Left cardiac atrium (tissue), 4 donors: Measurements from ENCODE around the gene SLC9B1. TPM values are rescaled to one million over a fixed set of nuclear protein-coding genes. Genes with fewer than 3 reads are reported as not detected.

Experiments
- ATAC-seq, 2 donors: fragments of 200-7000 bp; cut with Tn5 transposase; one replicate each; pipeline ENCODE4 v1.9.1; 2020; ENCODE audit warnings: mild to moderate bottlenecking in 2 of 2, moderate library complexity in 2 of 2
- DNase-seq: peaks from one replicate; pipeline ENCODE4 v3.0.0-alpha.2; 2020
- intact Hi-C, 2 donors: fragments of 100-400 bp; cut with DNase I; formaldehyde crosslinking; loops; one replicate each; pipeline versions ENCODE4 v1.14.1 to v1.15.1; 2022 to 2023
- long read RNA-seq: library from polyadenylated mRNA; unstranded; transcript quantifications from one replicate; pipeline ENCODE4 v2.0.0, GENCODE V29; 2021
- total RNA-seq, 2 donors: library from RNA; stranded (reverse); fragmentation: NEBNext Ultra II Directional; extraction: Animal tissue kit (Norgen Biotek cat#: 25700); gene quantifications; one replicate each; pipeline ENCODE4 v1.2.1, GENCODE V29; 2021
- donor health status: DM: no; HTN: yes; CAD: no.
- donor health status: DM: no; HTN: yes; CAD: no; lungs with severe emphysema.
- donor health status: DM: yes; HTN: yes; CAD: no.
- donor health status: Dilated cardiomyopathy.

Gene SLC9B1
- 1 to 10 TPM; 1.0 to 1.1 TPM for total RNA-seq
- long read RNA-seq, result 0 reads

DNA sequence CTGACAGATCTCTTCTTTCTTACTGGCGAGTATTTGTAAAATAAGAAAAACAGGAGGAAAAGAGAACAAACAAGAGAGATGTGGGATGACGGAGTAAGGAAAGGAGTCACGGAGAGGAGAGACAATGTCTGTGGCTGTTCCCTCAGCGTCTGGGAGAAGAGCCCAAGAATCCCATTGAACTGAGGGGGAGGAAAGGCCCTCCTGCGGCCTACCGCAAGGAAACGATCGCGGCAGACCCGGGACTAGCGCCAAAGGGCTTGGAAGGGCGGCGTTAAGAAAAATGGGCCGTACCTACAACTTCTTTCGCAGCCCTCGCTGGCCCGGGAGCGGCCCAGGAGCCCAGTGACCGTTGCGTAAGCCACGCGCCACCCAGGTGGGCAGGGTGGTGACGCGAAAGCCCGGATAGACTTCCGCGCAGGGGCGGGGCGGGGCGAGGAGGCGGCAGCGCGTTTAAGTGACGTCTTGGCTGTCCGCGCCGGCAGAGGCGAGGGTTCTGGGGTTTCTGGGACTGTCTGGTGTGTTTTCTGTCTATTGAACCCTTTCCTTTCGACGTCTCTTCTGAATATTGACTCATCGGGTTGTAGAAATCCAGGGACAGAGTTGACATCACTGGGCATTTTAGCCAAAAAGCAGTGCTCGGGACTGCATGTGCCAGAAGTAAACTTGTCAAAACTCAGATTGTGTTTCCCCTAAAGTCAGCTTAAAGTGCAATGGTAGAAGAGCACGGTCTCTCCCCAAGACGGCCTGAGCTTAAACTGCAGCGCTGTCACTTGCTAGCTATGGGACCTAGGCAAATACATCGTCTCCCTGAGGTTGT lies at the start of gene SLC9B1:
TSS of gene SLC9B1 (minus strand) at position 398 of the 817 bp plus-strand sequence. CDS start 27,994 bp downstream, outside the sequence.
- DNase-seq (peak; percentile 97), ATAC-seq (peak; percentile 99)
- intact Hi-C loops, result no loop called here

DNA sequence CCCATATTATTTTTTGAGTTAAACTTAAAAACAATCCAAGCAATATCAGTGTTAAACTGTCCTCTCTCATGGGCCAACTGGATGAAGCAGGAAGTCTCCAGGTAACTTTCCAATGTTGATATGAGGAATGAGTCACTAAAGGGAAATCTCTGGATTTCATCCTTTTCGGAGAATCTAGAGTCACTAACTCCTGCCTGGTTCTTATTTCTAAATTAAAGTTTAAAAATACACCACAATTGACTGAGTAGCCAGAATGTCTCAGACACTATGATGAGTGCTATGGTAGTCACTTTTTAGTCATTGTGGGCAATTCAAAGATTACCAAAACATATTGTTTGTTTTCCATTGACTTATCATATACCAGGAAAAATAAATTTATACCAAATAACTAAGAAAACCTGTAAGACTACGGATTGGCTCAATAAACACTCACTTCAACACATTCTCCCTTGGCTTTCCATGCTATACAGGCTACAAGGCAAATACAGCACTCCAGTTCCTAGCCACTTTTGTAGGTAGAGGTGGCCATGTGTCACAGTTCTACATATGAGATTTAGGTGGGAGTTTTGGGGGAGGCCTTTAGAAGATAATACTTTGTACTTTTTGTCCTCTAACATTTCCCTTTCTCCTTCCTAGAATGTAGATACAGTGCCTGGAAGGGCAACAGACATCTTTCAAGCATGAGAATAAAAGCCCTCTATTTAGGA lies 48.5 kb upstream of the SLC9B1 start:
- DNase-seq, result no peak
- ATAC-seq, result peak in 1 of 2 donors; percentile 49

DNA sequence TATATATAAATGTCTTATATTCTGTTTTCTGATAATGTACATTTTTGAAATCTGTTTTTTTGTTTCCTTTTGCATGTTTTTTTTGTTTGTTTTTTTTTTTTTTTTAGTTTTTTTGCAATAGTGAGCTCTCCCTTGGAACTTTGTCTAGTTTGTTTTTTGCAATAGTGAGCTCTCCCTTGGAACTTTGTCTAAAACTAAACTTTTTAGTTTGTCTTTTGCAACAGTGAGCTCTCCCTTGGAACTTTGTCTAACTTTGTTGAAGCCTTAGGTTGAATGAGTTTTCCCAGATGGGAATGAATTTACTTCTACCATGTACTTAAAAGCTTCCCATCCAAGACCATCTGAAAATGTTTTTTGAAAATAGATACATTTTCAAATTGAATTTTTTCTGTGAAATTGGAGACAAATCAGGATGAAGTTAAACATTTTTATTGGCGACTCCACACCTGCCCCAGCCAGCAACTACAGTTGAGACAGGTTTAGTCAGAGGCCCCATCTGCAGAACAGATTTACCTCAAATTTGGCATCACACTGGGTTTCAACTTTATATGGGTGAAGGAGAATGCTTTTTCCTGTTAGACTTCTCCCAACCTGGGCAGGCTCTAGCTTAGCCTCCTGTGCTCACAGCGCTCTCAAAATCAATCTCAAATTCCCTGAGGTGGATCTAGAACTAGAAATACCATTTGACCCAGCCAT lies 41.1 kb upstream of the SLC9B1 start:
- ATAC-seq, result no peak
- no peak for DNase-seq
- intact Hi-C loops, result no loop called here

More for the DNA sequence above, 48.5 kb upstream of the SLC9B1 start:
- intact Hi-C loops, result no loop called here

- peak; percentile 24 for DNase-seq
- no peak for ATAC-seq
- intact Hi-C loops, result no loop called here
Observed at GRCh38 chr4:103054030-103054429, 34.5 kb upstream of the SLC9B1 start.

GRCh38 chr4:103052779-103053178 lies 33.3 kb upstream of the SLC9B1 start:
- DNase-seq (no peak), ATAC-seq (no peak)
- intact Hi-C loops, result no loop called here

DNA sequence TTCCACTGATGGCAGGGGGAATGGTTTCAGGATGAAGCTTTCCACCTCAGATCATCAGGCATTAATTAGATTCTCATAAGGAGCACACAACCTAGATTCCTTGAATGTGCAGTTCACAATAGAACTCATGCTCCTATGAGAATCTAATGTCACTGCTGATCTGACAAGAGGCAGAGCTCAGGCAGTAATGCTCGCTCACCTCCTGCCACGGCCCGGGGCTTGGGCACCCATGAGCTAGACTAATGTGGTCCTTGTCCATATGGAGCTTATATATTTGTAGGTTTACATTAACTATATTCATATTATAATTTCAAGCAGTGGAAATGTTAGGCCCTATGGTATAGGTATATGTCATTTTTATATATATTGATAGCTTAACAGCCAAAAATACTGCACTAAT lies 32.6 kb upstream of the SLC9B1 start:
- no peak for ATAC-seq
- intact Hi-C loops, result no loop called here
- DNase-seq, result no peak

DNA sequence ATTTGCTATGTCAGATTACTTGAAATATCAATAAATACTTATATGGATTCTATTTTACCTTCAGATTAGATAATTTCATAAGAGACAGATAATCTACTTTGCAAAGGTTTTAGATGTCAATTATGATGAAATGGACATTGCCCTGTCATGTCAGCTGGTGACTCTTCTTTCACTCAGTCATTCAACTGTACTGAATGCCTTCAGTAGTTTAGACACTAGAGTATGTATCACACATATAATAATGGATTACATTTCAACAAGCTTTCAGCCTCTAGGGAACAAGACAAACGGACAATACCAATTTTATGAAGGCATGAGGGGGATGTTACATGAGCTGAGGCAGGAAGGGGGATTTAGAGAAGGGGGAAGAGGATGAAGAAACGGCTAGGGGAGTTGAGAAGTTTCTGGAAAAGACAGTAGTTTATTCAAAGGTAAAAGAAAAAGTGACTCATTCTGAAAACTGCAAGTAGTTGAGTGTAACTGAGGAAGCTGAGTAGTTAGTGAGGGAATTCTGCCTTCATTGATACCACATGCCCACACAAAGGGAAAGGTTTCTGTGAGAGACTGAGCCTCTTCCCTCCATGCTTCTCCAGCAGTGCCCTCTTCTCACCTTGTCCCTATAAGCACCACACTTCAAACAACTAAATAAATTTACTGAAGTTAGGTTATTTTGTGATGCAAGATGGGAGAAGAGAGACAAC lies 31.4 kb upstream of the SLC9B1 start:
- DNase-seq, result no peak
- ATAC-seq, result no peak
- intact Hi-C loops, result no loop called here

DNA sequence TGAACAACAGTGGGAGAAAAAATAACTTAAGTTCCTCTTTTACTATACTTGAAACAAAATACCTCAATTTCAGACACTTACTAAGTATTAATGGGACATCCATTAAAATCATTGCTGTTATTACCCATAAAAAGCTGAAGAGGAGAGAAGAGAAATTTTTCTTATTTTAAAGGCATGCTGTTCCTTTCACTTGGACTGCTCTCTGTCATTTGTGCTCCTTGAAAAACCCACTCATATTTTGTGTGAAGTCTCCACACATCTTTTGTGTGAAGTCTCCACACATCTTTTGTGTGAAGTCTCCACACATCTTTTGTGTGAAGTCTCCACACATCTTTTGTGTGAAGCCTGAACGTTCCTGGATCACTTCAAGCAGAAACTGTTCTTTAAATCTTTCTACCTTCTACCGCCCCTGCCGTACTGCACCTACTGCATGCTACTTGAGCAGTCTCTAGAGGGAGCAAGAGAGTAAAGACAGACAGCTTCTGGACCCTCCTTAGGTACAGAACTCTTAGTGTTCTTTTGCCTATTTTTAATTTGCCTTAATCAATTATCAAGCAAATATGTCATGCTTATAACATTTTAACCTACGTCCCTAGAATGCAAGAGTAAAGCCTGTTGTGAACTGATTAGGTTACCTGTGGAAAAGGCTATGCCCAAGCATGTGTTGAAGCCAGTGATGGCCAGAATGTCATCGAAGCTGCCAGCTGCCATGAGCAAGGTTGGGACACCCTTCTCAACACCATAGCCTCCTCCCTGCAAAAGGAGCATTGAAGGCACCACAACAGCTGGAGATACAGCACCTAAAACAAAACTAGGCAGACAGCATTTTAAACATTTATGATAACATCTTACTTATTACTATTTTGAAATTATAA lies 27.1 kb upstream of the SLC9B1 start:
- DNase-seq (no peak), ATAC-seq (peak; percentile 53 to 83)
- intact Hi-C loops, result no loop called here

DNA sequence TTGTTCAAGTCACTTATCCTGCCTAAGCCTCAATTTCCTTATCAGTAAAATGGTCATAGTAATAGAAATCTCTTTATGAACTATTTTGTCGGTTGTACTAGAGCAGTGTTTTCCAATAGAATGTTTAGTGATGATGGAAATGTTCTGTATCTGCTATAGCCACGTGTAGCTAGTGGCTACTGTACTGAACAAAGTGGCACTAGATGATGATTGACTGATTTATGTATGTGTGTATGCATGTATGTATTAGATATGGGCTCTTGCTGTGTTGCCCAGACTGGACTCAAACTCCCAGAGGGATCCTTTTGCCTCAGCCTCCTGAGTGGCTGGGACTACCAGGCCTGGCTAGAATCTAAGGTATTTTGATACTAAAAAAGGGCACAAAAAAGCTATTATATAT lies 24.7 kb upstream of the SLC9B1 start:
- no peak for ATAC-seq
- DNase-seq, result no peak
- intact Hi-C loops, result no loop called here

DNA sequence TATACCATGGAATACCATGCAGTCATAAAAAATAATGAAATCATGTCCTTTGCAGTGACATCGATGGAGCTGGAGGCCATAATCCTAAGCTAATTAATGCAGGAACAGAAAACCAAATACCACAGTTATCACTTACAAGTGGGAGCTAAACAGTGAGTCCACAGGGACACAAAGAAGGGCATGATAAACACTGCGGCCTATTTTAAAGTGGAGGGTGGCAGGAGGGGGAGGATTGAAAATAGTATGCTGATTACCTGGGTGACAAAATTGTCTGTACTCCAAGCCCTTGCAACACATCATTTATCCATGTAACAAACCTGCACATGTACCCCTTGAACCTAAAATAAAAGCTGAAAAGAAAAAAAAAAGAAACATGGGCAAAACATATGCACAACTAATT lies 16.7 kb upstream of the SLC9B1 start:
- DNase-seq (no peak), ATAC-seq (peak; percentile 38 to 80)
- intact Hi-C loops, result no loop called here

GRCh38 chr4:103032574-103032973 lies 13.1 kb upstream of the SLC9B1 start:
- peak in 1 of 2 donors; percentile 32 for ATAC-seq
- intact Hi-C loops, result no loop called here
- no peak for DNase-seq

- ATAC-seq, result no peak
- no peak for DNase-seq
- intact Hi-C loops, result no loop called here
Observed at GRCh38 chr4:103030791-103031190, 11.3 kb upstream of the SLC9B1 start.

GRCh38 chr4:103029300-103029699 lies 9.8 kb upstream of the SLC9B1 start:
- intact Hi-C loops, result no loop called here
- ATAC-seq (no peak), DNase-seq (no peak)

DNA sequence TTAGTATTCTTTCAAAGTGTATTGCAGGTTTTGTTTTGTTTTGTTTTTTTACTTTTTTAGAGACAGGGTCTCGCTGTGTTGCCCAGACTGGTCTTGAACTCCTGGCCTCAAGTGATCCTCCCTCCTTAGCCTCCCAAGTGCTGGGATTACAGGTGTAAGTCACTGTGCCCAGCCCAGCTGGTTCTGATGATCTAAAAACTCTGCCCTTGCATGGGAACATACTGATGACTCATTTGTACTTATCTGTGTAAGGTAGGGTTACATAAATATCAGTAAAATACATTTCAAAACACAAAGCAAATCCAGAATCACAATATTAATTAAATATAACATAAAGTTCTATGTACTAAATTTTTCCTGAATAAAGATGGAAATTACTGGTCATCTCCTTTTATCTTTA lies 7.4 kb upstream of the SLC9B1 start:
- ATAC-seq, result no peak
- intact Hi-C loops, result no loop called here
- no peak for DNase-seq

GRCh38 chr4:103024996-103025395 lies 5.5 kb upstream of the SLC9B1 start:
- DNase-seq (no peak), ATAC-seq (no peak)
- intact Hi-C loops, result no loop called here

- no peak for DNase-seq
- intact Hi-C loops, result no loop called here
- ATAC-seq, result no peak
Observed at GRCh38 chr4:103021120-103021519, 1.6 kb upstream of the SLC9B1 start.

DNA sequence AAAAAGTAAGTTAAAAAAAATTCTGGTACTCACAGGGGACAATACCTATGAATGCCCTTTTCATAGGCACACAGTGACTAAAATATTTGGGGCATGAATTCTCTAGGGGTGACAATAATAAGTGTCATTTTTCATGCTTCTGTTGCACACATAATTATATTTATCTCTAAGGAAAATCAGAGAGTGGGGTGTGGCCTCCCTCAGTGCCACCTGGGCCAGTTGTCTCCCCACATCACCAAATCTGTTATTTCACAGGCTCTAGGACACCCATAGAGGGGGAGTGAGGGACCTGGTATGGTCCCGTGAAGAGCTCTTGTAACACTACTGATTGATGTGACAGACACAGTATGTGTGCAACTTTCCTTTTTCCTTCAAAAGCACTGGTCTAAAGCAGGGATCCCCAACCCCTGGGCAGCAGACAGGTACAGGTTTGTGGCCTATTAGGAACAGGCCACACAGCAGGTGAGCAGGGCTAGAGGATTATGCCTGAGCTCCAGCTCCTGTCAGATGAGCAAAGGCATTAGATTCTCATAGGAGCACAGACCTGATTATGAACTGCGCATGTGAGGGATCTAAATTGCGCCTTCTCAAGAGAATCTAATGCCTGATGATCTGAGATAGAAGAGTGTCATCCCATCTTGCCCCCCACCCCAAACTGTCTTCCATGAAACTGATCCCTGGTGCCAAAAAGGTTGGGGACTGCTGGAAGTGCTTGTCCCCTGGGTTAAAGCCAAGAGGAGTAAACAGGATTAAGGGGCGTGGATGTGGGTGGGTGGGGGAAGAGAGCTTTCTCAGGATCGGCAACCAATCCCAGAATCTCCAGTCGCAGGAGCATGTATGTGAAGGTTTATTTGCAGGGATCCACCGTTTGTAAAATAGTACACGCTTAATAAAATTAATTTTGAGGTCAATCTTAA lies 856 bp downstream of the SLC9B1 start:
- intact Hi-C loops, result no loop called here
- ATAC-seq, result peak; percentile 25 to 41
- DNase-seq, result no peak
